ENCODE data around the gene PARD3. TPM values are rescaled to one million over a fixed set of nuclear protein-coding genes. Genes with fewer than 3 reads are reported as not detected.
"Not testable (repeated sequence)": the region's sequence is repeated elsewhere in the genome, so short reads cannot be mapped to it uniquely, and the experiment has no call there.

The PARD3 gene
- total RNA-seq (2014; rRNA removed; shearing (Covaris generic)): 18.3 and 19.3 TPM in 2 replicates

- peak; percentile 31 for DNase-seq (ENCODE audit: low spot score)
Observed at GRCh38 chr10:34815185-34816084, at the start of gene PARD3. PARD3 (minus strand) TSS chr10:34815296; CDS start chr10:34814995, 301 bp downstream.

GRCh38 chr10:34864149-34865067 lies 49.3 kb upstream of the PARD3 start:
- no peak for DNase-seq (ENCODE audit: low spot score)

GRCh38 chr10:34862892-34863291 lies 47.8 kb upstream of the PARD3 start:
- DNase-seq (ENCODE audit: low spot score): no peak

- DNase-seq (ENCODE audit: low spot score): peak; percentile 79
Observed at GRCh38 chr10:34861293-34862021, 46.4 kb upstream of the PARD3 start.

GRCh38 chr10:34859170-34859569 lies 44.1 kb upstream of the PARD3 start:
- DNase-seq (ENCODE audit: low spot score): no peak

GRCh38 chr10:34858003-34858402 lies 42.9 kb upstream of the PARD3 start:
- no peak for DNase-seq (ENCODE audit: low spot score)

- DNase-seq (ENCODE audit: low spot score): peak; percentile 20
Observed at GRCh38 chr10:34854147-34854601, 39.1 kb upstream of the PARD3 start.

GRCh38 chr10:34853357-34853756 lies 38.3 kb upstream of the PARD3 start:
- DNase-seq (ENCODE audit: low spot score): no peak

GRCh38 chr10:34850558-34850957 lies 35.5 kb upstream of the PARD3 start:
- no peak for DNase-seq (ENCODE audit: low spot score)

- DNase-seq (ENCODE audit: low spot score): no peak
Observed at GRCh38 chr10:34850036-34850435, 34.9 kb upstream of the PARD3 start.

- DNase-seq (ENCODE audit: low spot score): no peak
Observed at GRCh38 chr10:34845070-34845469, 30.0 kb upstream of the PARD3 start.

- DNase-seq (ENCODE audit: low spot score): no peak
Observed at GRCh38 chr10:34844448-34844847, 29.4 kb upstream of the PARD3 start.

GRCh38 chr10:34843470-34843869 lies 28.4 kb upstream of the PARD3 start:
- DNase-seq (ENCODE audit: low spot score): not testable (repeated sequence)

- DNase-seq (ENCODE audit: low spot score): no peak
Observed at GRCh38 chr10:34838366-34838900, 23.3 kb upstream of the PARD3 start.

- no peak for DNase-seq (ENCODE audit: low spot score)
Observed at GRCh38 chr10:34835908-34836508, 20.9 kb upstream of the PARD3 start.

GRCh38 chr10:34834274-34834673 lies 19.2 kb upstream of the PARD3 start:
- DNase-seq (ENCODE audit: low spot score): no peak

- no peak for DNase-seq (ENCODE audit: low spot score)
Observed at GRCh38 chr10:34830217-34830822, 15.2 kb upstream of the PARD3 start.

- DNase-seq (ENCODE audit: low spot score): no peak
Observed at GRCh38 chr10:34826857-34827766, 12.0 kb upstream of the PARD3 start.

- DNase-seq (ENCODE audit: low spot score): no peak
Observed at GRCh38 chr10:34826221-34826620, 11.1 kb upstream of the PARD3 start.
